Progenitor cell of endocrine pancreas (in vitro differentiated cells): Measurements from ENCODE around the gene RASA4B. TPM values are rescaled to one million over a fixed set of nuclear protein-coding genes. Genes with fewer than 3 reads are reported as not detected.
"Not testable (repeated sequence)": the region's sequence is repeated elsewhere in the genome, so short reads cannot be mapped to it uniquely, and the experiment has no call there.

Experiments
- DNase-seq: peaks from one replicate; pipeline ENCODE4 v3.0.0; 2021; ENCODE audit warnings: low spot score; ENCODE audit not compliant: unreplicated experiment
- H3K27ac Mint-ChIP-seq: 2 replicates; pipeline ENCODE4 v1.8.0; 2021; ENCODE audit warnings: mild to moderate bottlenecking, moderate library complexity, mixed read lengths
- H3K27me3 Mint-ChIP-seq: 2 replicates; pipeline ENCODE4 v1.8.0; 2021; ENCODE audit warnings: mixed read lengths
- H3K36me3 Mint-ChIP-seq: 2 replicates; pipeline ENCODE4 v1.8.0; 2022; ENCODE audit warnings: mixed read lengths; ENCODE audit not compliant: insufficient read depth
- H3K4me1 Mint-ChIP-seq: 2 replicates; pipeline ENCODE4 v1.8.0; 2021; ENCODE audit warnings: low read depth, mixed read lengths
- H3K4me3 Mint-ChIP-seq: 2 replicates; pipeline ENCODE4 v1.8.0; 2021; ENCODE audit warnings: low read depth, mild to moderate bottlenecking, moderate library complexity, mixed read lengths
- H3K9me3 Mint-ChIP-seq: 2 replicates; pipeline ENCODE4 v1.8.0; 2021; ENCODE audit warnings: low read depth, mixed read lengths
- total RNA-seq: library from RNA; stranded (reverse); gene quantifications from 2 replicates; pipeline ENCODE4 v1.2.1, GENCODE V29; 2021

Gene RASA4B
- total RNA-seq, 1 donor from 2014 or later: 10.8 TPM

GRCh38 chr7:102527822-102528793 lies 10.5 kb upstream of the RASA4B start:
- not testable (repeated sequence) for DNase-seq, H3K4me3 Mint-ChIP-seq, H3K27me3 Mint-ChIP-seq, H3K4me1 Mint-ChIP-seq, H3K27ac Mint-ChIP-seq, H3K9me3 Mint-ChIP-seq, H3K36me3 Mint-ChIP-seq

GRCh38 chr7:102527182-102527581 lies 9.6 kb upstream of the RASA4B start:
- H3K36me3 Mint-ChIP-seq, H3K4me1 Mint-ChIP-seq, DNase-seq, H3K4me3 Mint-ChIP-seq, H3K27me3 Mint-ChIP-seq, H3K9me3 Mint-ChIP-seq, H3K27ac Mint-ChIP-seq: not testable (repeated sequence)

- not testable (repeated sequence) for H3K4me1 Mint-ChIP-seq, H3K9me3 Mint-ChIP-seq, H3K4me3 Mint-ChIP-seq, H3K27ac Mint-ChIP-seq, H3K27me3 Mint-ChIP-seq, H3K36me3 Mint-ChIP-seq, DNase-seq
These were observed 7.2 kb upstream of the RASA4B start for GRCh38 chr7:102524803-102525202.

- not testable (repeated sequence) for H3K27me3 Mint-ChIP-seq, H3K4me3 Mint-ChIP-seq, H3K36me3 Mint-ChIP-seq, H3K9me3 Mint-ChIP-seq, H3K4me1 Mint-ChIP-seq, H3K27ac Mint-ChIP-seq, DNase-seq
These were observed 3.2 kb upstream of the RASA4B start for GRCh38 chr7:102520797-102521196.

- H3K27me3 Mint-ChIP-seq, H3K36me3 Mint-ChIP-seq, H3K4me1 Mint-ChIP-seq, H3K9me3 Mint-ChIP-seq, H3K4me3 Mint-ChIP-seq, H3K27ac Mint-ChIP-seq, DNase-seq: not testable (repeated sequence)
These were observed 626 bp downstream of the RASA4B start for GRCh38 chr7:102516951-102517350.

- not testable (repeated sequence) for H3K4me3 Mint-ChIP-seq, H3K9me3 Mint-ChIP-seq, H3K27ac Mint-ChIP-seq, H3K27me3 Mint-ChIP-seq, DNase-seq, H3K4me1 Mint-ChIP-seq, H3K36me3 Mint-ChIP-seq
These were observed 1.7 kb downstream of the RASA4B start for GRCh38 chr7:102515889-102516288.

- H3K27me3 Mint-ChIP-seq, H3K4me3 Mint-ChIP-seq, DNase-seq, H3K9me3 Mint-ChIP-seq, H3K36me3 Mint-ChIP-seq, H3K27ac Mint-ChIP-seq, H3K4me1 Mint-ChIP-seq: not testable (repeated sequence)
These were observed 2.5 kb downstream of the RASA4B start for GRCh38 chr7:102514881-102515721.

GRCh38 chr7:102512642-102513221 lies 4.8 kb downstream of the RASA4B start:
- H3K4me3 Mint-ChIP-seq, H3K27ac Mint-ChIP-seq, H3K9me3 Mint-ChIP-seq, H3K4me1 Mint-ChIP-seq, H3K36me3 Mint-ChIP-seq, H3K27me3 Mint-ChIP-seq: not testable (repeated sequence)
- DNase-seq: peak; percentile 6

GRCh38 chr7:102511860-102512522 lies 5.6 kb downstream of the RASA4B start:
- H3K4me3 Mint-ChIP-seq, H3K27ac Mint-ChIP-seq, H3K9me3 Mint-ChIP-seq, H3K4me1 Mint-ChIP-seq, DNase-seq, H3K36me3 Mint-ChIP-seq, H3K27me3 Mint-ChIP-seq: not testable (repeated sequence)

- H3K36me3 Mint-ChIP-seq, H3K27ac Mint-ChIP-seq, H3K9me3 Mint-ChIP-seq, H3K27me3 Mint-ChIP-seq, H3K4me1 Mint-ChIP-seq, DNase-seq, H3K4me3 Mint-ChIP-seq: not testable (repeated sequence)
These were observed 7.0 kb downstream of the RASA4B start for GRCh38 chr7:102510575-102510974.

GRCh38 chr7:102507410-102508088 lies 10.0 kb downstream of the RASA4B start:
- H3K4me1 Mint-ChIP-seq, DNase-seq: not testable (repeated sequence)

More at GRCh38 chr7:102507410-102508088, 10.0 kb downstream of the RASA4B start:
- H3K27ac Mint-ChIP-seq, H3K4me3 Mint-ChIP-seq, H3K27me3 Mint-ChIP-seq, H3K36me3 Mint-ChIP-seq, H3K9me3 Mint-ChIP-seq: not testable (repeated sequence)
